Keratinocyte (primary cell): ENCODE data around the gene CACNA1S. TPM values are rescaled to one million over a fixed set of nuclear protein-coding genes. Genes with fewer than 3 reads are reported as not detected.

Experiments used
- DNase-seq: peaks from one replicate; pipeline ENCODE4 v3.0.0-alpha.2; 2011; ENCODE audit warnings: low read depth, missing footprints, low spot score
- FAIRE-seq: peaks from 2 replicates; lab custom pipeline; 2011; peaks lifted over from hg19 to GRCh38; lab: Jason Lieb, UNC
- H2AFZ ChIP-seq: 2 replicates; pipeline ENCODE4 v1.6.0; 2012; ENCODE audit warnings: low read length, control low read depth, inconsistent platforms; ENCODE audit not compliant: control insufficient read depth
- H3K27ac ChIP-seq: 2 replicates; pipeline ENCODE4 v1.5.1; 2011; ENCODE audit warnings: low read length; ENCODE audit not compliant: control insufficient read depth, insufficient read depth
- H3K27me3 ChIP-seq: 3 replicates; pipeline ENCODE4 v1.6.0; 2011; ENCODE audit warnings: low read length; ENCODE audit not compliant: control insufficient read depth, insufficient read depth; ENCODE audit errors: extremely low read depth
- H3K36me3 ChIP-seq, 2 experiments: 2 replicates in 1 of 2; 3 replicates in 1 of 2; pipeline ENCODE4 v1.5.1; 2011; ENCODE audit warnings: low read length in 2 of 2, mild to moderate bottlenecking in 1 of 2; ENCODE audit not compliant: control insufficient read depth in 2 of 2, insufficient read depth in 2 of 2; ENCODE audit errors: extremely low read depth in 1 of 2
- H3K4me1 ChIP-seq: 3 replicates; pipeline ENCODE4 v1.5.1; 2011; ENCODE audit warnings: low read length; ENCODE audit not compliant: control insufficient read depth, insufficient read depth; ENCODE audit errors: extremely low read depth
- H3K4me2 ChIP-seq: 3 replicates; pipeline ENCODE4 v1.6.0; 2011; ENCODE audit warnings: low read depth, low read length; ENCODE audit not compliant: control insufficient read depth, insufficient read depth; ENCODE audit errors: extremely low read depth
- H3K4me3 ChIP-seq, 3 experiments: fragments of 200-600 bp in 1 of 3; sonication (generic) in 1 of 3; 2 replicates in 2 of 3; 3 replicates in 1 of 3; pipeline ENCODE4 v1.5.1; 2011 to 2016; ENCODE audit warnings: low read length in 3 of 3, mild to moderate bottlenecking in 3 of 3, control low read depth in 2 of 3, inconsistent platforms in 1 of 3, low read depth in 1 of 3, mixed read lengths in 1 of 3, mixed run types in 1 of 3, moderate library complexity in 1 of 3; ENCODE audit not compliant: control insufficient read depth in 2 of 3, insufficient read depth in 2 of 3; ENCODE audit errors: extremely low read depth in 1 of 3
- H3K79me2 ChIP-seq: 2 replicates; pipeline ENCODE4 v1.6.0; 2012; ENCODE audit warnings: low read length; ENCODE audit not compliant: control insufficient read depth, insufficient read depth
- H3K9ac ChIP-seq: 3 replicates; pipeline ENCODE4 v1.6.0; 2011; ENCODE audit warnings: low read length; ENCODE audit not compliant: control insufficient read depth, insufficient read depth; ENCODE audit errors: extremely low read depth
- H3K9me1 ChIP-seq: 3 replicates; pipeline ENCODE4 v1.6.0; 2011; ENCODE audit warnings: low read length; ENCODE audit not compliant: control insufficient read depth, insufficient read depth; ENCODE audit errors: extremely low read depth
- H3K9me3 ChIP-seq: 2 replicates; pipeline ENCODE4 v1.5.1; 2012; ENCODE audit warnings: low read depth, low read length; ENCODE audit not compliant: control insufficient read depth
- H4K20me1 ChIP-seq: 3 replicates; pipeline ENCODE4 v1.6.0; 2011; ENCODE audit warnings: low read length; ENCODE audit not compliant: control insufficient read depth, insufficient read depth; ENCODE audit errors: extremely low read depth
- EZH2 ChIP-seq: IDR thresholded peaks from one replicate; pipeline ENCODE4 v1.6.1; 2012; ENCODE audit warnings: inconsistent platforms, mild to moderate bottlenecking, low read length, moderate library complexity
- dilution Hi-C: fragments of 300-500 bp; cut with MboI; formaldehyde crosslinking; loops from one replicate; pipeline ENCODE4 v1.7.0; 2020; ENCODE audit warnings: low sequenced_read_pairs; ENCODE audit not compliant: extremely low pct_ligation_motif_present
- polyA plus RNA-seq, 5 experiments: library from polyadenylated mRNA; depleted of rRNA in 3 of 5; stranded (reverse) in 3 of 5; stranded (forward) in 1 of 5; unstranded in 1 of 5; fragments of >200 nt; gene quantifications; 1 replicate in 1 of 5; 2 replicates in 3 of 5; 3 replicates in 1 of 5; pipeline versions ENCODE4 v1.2.1 to v1.2.3, GENCODE V29; 2011 to 2012; ENCODE audit warnings: missing spikeins in 2 of 5, low read depth in 1 of 5, low replicate concordance in 1 of 5
- TF ChIP-seq, protein P1 (sequence below), 3 experiments: IDR thresholded peaks in 1 of 3; conservative IDR thresholded peaks in 1 of 3; optimal IDR thresholded peaks in 1 of 3; 2 replicates in 2 of 3; 3 replicates in 1 of 3; pipeline versions ENCODE3 to v1.5.1; 2011; ENCODE audit warnings: low read length in 3 of 3, mild to moderate bottlenecking in 3 of 3, moderate library complexity in 2 of 3, control low read depth in 1 of 3, inconsistent platforms in 1 of 3; ENCODE audit not compliant: insufficient read depth in 2 of 3; ENCODE audit errors: extremely low read depth in 1 of 3

Gene CACNA1S
- polyA plus RNA-seq, 1 donor (not counting 4 experiments of a cell fraction or from before 2014, with no cell fraction given) = not detected

DNA sequence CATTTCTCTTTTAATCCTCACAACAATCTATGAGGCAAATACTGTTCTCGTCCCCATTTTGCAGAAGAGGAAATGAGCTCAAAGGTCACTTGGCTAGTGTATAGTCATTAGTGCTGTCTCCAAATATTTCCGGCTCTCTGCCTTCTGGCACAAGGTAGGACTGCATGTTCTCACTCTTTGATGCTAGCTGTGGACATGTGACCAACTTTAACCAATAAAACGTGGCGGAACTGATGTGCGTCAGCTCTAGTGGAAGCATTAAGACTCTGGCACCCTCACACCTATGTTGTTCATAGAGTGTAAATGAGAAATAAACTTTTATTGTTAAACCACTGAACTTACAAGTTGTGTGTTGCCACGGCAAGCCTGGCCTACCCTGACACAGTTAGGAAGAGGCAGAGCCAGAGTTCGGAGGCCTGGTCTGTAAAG, 83.8 kb downstream of the CACNA1S start:
- DNase-seq (no peak), FAIRE-seq (no peak)
- H3K79me2 ChIP-seq = no peaks in the 10 kb centered on the region
- peaks cover 4% of the 10 kb centered on the region for H3K27me3 ChIP-seq
- no peaks in the 10 kb centered on the region for H3K9me1 ChIP-seq
- H3K36me3 ChIP-seq = no peaks in the 10 kb centered on the region
- H3K4me2 ChIP-seq = no peak overlapping the region
- H2AFZ ChIP-seq = no peak overlapping the region
- no peaks in the 10 kb centered on the region for H3K9me3 ChIP-seq
- dilution Hi-C loops = no loop called here
- H3K27ac ChIP-seq = no peak overlapping the region
- TF ChIP-seq, protein P1, sequence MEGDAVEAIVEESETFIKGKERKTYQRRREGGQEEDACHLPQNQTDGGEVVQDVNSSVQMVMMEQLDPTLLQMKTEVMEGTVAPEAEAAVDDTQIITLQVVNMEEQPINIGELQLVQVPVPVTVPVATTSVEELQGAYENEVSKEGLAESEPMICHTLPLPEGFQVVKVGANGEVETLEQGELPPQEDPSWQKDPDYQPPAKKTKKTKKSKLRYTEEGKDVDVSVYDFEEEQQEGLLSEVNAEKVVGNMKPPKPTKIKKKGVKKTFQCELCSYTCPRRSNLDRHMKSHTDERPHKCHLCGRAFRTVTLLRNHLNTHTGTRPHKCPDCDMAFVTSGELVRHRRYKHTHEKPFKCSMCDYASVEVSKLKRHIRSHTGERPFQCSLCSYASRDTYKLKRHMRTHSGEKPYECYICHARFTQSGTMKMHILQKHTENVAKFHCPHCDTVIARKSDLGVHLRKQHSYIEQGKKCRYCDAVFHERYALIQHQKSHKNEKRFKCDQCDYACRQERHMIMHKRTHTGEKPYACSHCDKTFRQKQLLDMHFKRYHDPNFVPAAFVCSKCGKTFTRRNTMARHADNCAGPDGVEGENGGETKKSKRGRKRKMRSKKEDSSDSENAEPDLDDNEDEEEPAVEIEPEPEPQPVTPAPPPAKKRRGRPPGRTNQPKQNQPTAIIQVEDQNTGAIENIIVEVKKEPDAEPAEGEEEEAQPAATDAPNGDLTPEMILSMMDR (optimal IDR thresholded peaks at IDR 0.05 in 1 of 3, IDR thresholded peaks at IDR 0.05 in 1 of 3, conservative IDR thresholded peaks at IDR 0.05 in 1 of 3; ENCODE audit: extremely low read depth in 1 of 3, insufficient read depth in 2 of 3, low read length in 3 of 3) = no peak
- TF ChIP-seq EZH2 = no peak
- no peaks in the 10 kb centered on the region for H3K4me1 ChIP-seq
- H4K20me1 ChIP-seq = no peaks in the 10 kb centered on the region
- no peak overlapping the region for H3K4me3 ChIP-seq
- H3K9ac ChIP-seq = no peak overlapping the region

DNA sequence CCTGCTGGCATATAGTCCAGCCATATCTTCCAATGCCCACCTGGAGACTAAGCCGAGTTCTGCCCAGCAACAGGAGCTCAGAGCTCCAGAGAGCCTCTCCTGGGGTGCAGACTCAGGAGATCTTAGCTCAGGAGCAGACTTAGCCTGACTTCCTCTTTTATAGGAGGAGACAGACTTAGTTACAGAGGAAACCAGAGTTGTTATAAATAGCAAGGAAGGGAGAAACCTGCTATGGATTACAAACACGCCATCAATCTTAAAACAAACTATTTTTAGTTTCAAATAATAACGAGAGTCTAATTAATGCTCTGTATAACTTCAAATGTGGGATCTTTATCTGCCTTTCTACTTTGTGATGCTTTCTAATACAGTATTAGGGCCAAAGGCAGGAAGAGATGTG, 85.4 kb downstream of the CACNA1S start:
- H3K36me3 ChIP-seq = no peaks in the 10 kb centered on the region
- no peaks in the 10 kb centered on the region for H3K4me1 ChIP-seq
- no peak overlapping the region for H3K4me3 ChIP-seq
- H3K9ac ChIP-seq = no peak overlapping the region
- H3K9me1 ChIP-seq = no peaks in the 10 kb centered on the region
- TF ChIP-seq, protein P1 (optimal IDR thresholded peaks at IDR 0.05 in 1 of 3, IDR thresholded peaks at IDR 0.05 in 1 of 3, conservative IDR thresholded peaks at IDR 0.05 in 1 of 3; ENCODE audit: extremely low read depth in 1 of 3, insufficient read depth in 2 of 3, low read length in 3 of 3) = no peak
- no peak for TF ChIP-seq EZH2
- no peak overlapping the region for H3K27ac ChIP-seq
- no peak overlapping the region for H2AFZ ChIP-seq
- peaks cover 16% of the 10 kb centered on the region for H3K27me3 ChIP-seq
- no peak for DNase-seq
- H3K79me2 ChIP-seq = no peaks in the 10 kb centered on the region
- dilution Hi-C loops = no loop called here
- H3K4me2 ChIP-seq = no peak overlapping the region
- H4K20me1 ChIP-seq = no peaks in the 10 kb centered on the region
- FAIRE-seq = no peak
- no peaks in the 10 kb centered on the region for H3K9me3 ChIP-seq
